HG02798 (cell line): ENCODE data around the gene LILRB4.
"Not testable (repeated sequence)": the region's sequence is repeated elsewhere in the genome, so short reads cannot be mapped to it uniquely, and the experiment has no call there.

Source experiments
- ATAC-seq: cut with Tn5 transposase; IDR thresholded peaks from one replicate; pipeline ENCODE4 v1.9.1; 2021; ENCODE audit warnings: mild to moderate bottlenecking; ENCODE audit not compliant: unreplicated experiment, poor library complexity

Gene LILRB4

GRCh38 chr19:54662730-54663129, at the start of gene LILRB4:
LILRB4 (plus strand) TSS chr19:54662985; CDS start chr19:54663034, 49 bp downstream.
- ATAC-seq: no peak

GRCh38 chr19:54614726-54615125, 48.1 kb upstream of the LILRB4 start:
- ATAC-seq: no peak

GRCh38 chr19:54616057-54616456, 46.7 kb upstream of the LILRB4 start:
- peak; percentile 32 for ATAC-seq

- peak; percentile 86 for ATAC-seq
Measured at GRCh38 chr19:54616821-54617560, 45.8 kb upstream of the LILRB4 start.

- ATAC-seq: no peak
Measured at GRCh38 chr19:54620464-54620863, 42.3 kb upstream of the LILRB4 start.

GRCh38 chr19:54622431-54622830, 40.4 kb upstream of the LILRB4 start:
- no peak for ATAC-seq

GRCh38 chr19:54624234-54624633, 38.6 kb upstream of the LILRB4 start:
- peak; percentile 35 for ATAC-seq

- ATAC-seq: peak; percentile 46
Measured at GRCh38 chr19:54624934-54625730, 37.7 kb upstream of the LILRB4 start.

GRCh38 chr19:54626757-54627156, 36.0 kb upstream of the LILRB4 start:
- no peak for ATAC-seq

- ATAC-seq: not testable (repeated sequence)
Measured at GRCh38 chr19:54627912-54628311, 34.9 kb upstream of the LILRB4 start.

GRCh38 chr19:54630262-54630661, 32.5 kb upstream of the LILRB4 start, which contains the start of gene LILRB1:
LILRB1 (plus strand) TSS chr19:54630484; CDS start chr19:54631074, 590 bp downstream.
- ATAC-seq: not testable (repeated sequence)

GRCh38 chr19:54630782-54631181, 32.0 kb upstream of the LILRB4 start:
- ATAC-seq: no peak

- not testable (repeated sequence) for ATAC-seq
Measured at GRCh38 chr19:54631489-54632337, 31.1 kb upstream of the LILRB4 start.

- ATAC-seq: not testable (repeated sequence)
Measured at GRCh38 chr19:54632517-54632916, 30.3 kb upstream of the LILRB4 start.

- no peak for ATAC-seq
Measured at GRCh38 chr19:54633401-54633800, 29.4 kb upstream of the LILRB4 start.

- ATAC-seq: not testable (repeated sequence)
Measured at GRCh38 chr19:54636081-54636480, 26.7 kb upstream of the LILRB4 start.

- ATAC-seq: no peak
Measured at GRCh38 chr19:54638683-54639082, 24.1 kb upstream of the LILRB4 start.

- not testable (repeated sequence) for ATAC-seq
Measured at GRCh38 chr19:54642953-54643352, 19.8 kb upstream of the LILRB4 start.

GRCh38 chr19:54643583-54643982, 19.2 kb upstream of the LILRB4 start:
- ATAC-seq: not testable (repeated sequence)

- no peak for ATAC-seq
Measured at GRCh38 chr19:54644056-54644455, 18.7 kb upstream of the LILRB4 start.
